ENCODE measurements around the gene P4HA1. TPM values are rescaled to one million over a fixed set of nuclear protein-coding genes. Genes with fewer than 3 reads are reported as not detected.

The P4HA1 gene
- polyA plus RNA-seq, 1 donor from 2014 or later, result 24.2 TPM

DNA sequence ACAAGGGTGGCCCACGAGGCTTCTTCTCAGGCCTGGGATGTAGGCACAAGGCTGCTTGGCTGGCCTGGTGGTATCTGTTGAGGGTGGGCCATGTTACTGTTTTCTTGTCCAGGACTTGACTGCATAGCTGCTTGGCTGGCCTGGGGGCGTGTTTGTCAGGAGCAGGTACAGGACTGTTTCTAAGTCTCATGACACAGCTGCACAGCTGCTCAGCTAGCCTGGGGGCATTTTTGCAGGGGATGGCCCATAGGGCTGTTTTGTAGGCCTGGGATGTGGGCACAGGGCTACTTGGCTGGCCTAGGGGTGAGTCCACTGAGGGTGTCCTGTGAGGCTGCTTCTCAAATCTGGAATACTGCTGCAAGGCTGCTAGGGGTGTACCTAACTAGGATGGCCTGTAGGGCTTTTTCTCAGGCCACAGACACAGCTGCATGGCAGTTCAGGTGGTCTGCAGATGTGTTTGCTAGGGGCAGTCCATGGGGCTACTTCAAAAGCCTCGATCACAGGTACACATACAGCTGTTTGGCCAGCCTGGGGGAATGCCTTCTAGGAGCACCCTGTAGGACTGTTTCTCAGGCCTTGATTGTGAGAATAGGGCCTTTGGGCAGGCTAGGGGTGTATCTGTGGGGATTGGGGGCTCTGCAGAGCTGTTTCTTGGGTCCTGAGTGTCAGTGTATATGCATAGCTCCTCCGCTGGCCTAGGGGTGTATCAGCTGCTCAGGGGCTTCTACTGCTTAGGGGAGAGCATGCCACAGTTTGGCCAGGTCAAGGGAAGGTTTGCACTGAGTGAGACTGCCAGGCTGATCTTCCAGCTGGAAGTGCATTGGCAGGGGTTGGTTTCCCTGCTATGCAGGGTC lies 115.4 kb downstream of the P4HA1 start:
- TF ChIP-seq, protein P1, sequence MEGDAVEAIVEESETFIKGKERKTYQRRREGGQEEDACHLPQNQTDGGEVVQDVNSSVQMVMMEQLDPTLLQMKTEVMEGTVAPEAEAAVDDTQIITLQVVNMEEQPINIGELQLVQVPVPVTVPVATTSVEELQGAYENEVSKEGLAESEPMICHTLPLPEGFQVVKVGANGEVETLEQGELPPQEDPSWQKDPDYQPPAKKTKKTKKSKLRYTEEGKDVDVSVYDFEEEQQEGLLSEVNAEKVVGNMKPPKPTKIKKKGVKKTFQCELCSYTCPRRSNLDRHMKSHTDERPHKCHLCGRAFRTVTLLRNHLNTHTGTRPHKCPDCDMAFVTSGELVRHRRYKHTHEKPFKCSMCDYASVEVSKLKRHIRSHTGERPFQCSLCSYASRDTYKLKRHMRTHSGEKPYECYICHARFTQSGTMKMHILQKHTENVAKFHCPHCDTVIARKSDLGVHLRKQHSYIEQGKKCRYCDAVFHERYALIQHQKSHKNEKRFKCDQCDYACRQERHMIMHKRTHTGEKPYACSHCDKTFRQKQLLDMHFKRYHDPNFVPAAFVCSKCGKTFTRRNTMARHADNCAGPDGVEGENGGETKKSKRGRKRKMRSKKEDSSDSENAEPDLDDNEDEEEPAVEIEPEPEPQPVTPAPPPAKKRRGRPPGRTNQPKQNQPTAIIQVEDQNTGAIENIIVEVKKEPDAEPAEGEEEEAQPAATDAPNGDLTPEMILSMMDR (IDR thresholded peaks at IDR 0.05; ENCODE audit: poor library complexity, severe bottlenecking), result no peak
- TF ChIP-seq POLR2AphosphoS5 (IDR thresholded peaks at IDR 0.05) (no peak), EZH2 (IDR thresholded peaks at IDR 0.05; ENCODE audit: borderline replicate concordance, insufficient read depth, low read length, poor library complexity, severe bottlenecking) (no peak), MXI1 (conservative IDR thresholded peaks at IDR 0.05; ENCODE audit: poor library complexity, severe bottlenecking) (no peak), TAF1 (IDR thresholded peaks at IDR 0.05; ENCODE audit: low read depth) (no peak), EP300 (conservative IDR thresholded peaks at IDR 0.05; ENCODE audit: poor library complexity, severe bottlenecking) (no peak), RAD21 (conservative IDR thresholded peaks at IDR 0.05) (no peak)
- TF ChIP-seq, protein P2, sequence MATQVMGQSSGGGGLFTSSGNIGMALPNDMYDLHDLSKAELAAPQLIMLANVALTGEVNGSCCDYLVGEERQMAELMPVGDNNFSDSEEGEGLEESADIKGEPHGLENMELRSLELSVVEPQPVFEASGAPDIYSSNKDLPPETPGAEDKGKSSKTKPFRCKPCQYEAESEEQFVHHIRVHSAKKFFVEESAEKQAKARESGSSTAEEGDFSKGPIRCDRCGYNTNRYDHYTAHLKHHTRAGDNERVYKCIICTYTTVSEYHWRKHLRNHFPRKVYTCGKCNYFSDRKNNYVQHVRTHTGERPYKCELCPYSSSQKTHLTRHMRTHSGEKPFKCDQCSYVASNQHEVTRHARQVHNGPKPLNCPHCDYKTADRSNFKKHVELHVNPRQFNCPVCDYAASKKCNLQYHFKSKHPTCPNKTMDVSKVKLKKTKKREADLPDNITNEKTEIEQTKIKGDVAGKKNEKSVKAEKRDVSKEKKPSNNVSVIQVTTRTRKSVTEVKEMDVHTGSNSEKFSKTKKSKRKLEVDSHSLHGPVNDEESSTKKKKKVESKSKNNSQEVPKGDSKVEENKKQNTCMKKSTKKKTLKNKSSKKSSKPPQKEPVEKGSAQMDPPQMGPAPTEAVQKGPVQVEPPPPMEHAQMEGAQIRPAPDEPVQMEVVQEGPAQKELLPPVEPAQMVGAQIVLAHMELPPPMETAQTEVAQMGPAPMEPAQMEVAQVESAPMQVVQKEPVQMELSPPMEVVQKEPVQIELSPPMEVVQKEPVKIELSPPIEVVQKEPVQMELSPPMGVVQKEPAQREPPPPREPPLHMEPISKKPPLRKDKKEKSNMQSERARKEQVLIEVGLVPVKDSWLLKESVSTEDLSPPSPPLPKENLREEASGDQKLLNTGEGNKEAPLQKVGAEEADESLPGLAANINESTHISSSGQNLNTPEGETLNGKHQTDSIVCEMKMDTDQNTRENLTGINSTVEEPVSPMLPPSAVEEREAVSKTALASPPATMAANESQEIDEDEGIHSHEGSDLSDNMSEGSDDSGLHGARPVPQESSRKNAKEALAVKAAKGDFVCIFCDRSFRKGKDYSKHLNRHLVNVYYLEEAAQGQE (IDR thresholded peaks at IDR 0.05; ENCODE audit: borderline replicate concordance), result no peak
- no peaks in the 10 kb centered on the region for H3K9me2 ChIP-seq (ENCODE audit: insufficient read depth, low read length)

DNA sequence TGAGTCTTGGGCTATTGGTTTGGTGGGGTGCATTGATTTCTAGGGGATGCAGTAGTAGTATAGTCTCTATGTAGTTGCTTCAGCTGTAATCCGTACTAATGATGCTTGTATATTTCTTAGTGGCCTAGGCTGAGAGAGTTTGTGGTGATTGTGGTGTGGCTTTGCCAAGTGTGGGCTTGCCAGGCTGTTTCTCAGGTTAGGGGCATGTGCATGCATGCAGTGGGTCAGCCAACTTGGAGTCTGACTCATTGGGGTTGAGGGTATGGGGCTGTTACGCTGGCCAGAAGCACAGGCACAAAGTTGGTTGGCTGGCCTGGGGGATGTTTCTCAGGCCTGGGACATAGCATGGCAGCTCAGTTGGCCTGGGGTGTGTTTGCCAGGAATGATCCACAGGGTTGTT lies 116.3 kb downstream of the P4HA1 start:
- H4K20me1 ChIP-seq (ENCODE audit: insufficient read depth), result no peaks in the 10 kb centered on the region
- TF ChIP-seq SMC3 (conservative IDR thresholded peaks at IDR 0.05; ENCODE audit: poor library complexity) (no peak), TAF1 (IDR thresholded peaks at IDR 0.05; ENCODE audit: low read depth) (no peak), EP300 (conservative IDR thresholded peaks at IDR 0.05; ENCODE audit: poor library complexity, severe bottlenecking) (no peak), RAD21 (conservative IDR thresholded peaks at IDR 0.05) (no peak), EZH2 (IDR thresholded peaks at IDR 0.05; ENCODE audit: borderline replicate concordance, insufficient read depth, low read length, poor library complexity, severe bottlenecking) (no peak), MXI1 (conservative IDR thresholded peaks at IDR 0.05; ENCODE audit: poor library complexity, severe bottlenecking) (no peak), POLR2AphosphoS5 (IDR thresholded peaks at IDR 0.05) (no peak)
- TF ChIP-seq, protein P2 (IDR thresholded peaks at IDR 0.05; ENCODE audit: borderline replicate concordance), result no peak
- TF ChIP-seq, protein P1 (IDR thresholded peaks at IDR 0.05; ENCODE audit: poor library complexity, severe bottlenecking), result no peak
- H3K4me3 ChIP-seq (ENCODE audit: low read length), result no peak overlapping the region
- H3K79me2 ChIP-seq (replicated peaks; ENCODE audit: insufficient read depth, low read length), result no peaks in the 10 kb centered on the region
- H3K27me3 ChIP-seq (ENCODE audit: insufficient read depth, low read depth, low read length), result no peaks in the 10 kb centered on the region
- H3K36me3 ChIP-seq (ENCODE audit: insufficient read depth, low read length), result no peaks in the 10 kb centered on the region
- H3K9me2 ChIP-seq (ENCODE audit: insufficient read depth, low read length), result no peaks in the 10 kb centered on the region
- no peak overlapping the region for H3K9ac ChIP-seq (ENCODE audit: low read length)
- H2AFZ ChIP-seq (ENCODE audit: low read depth, low read length), result no peak overlapping the region
- H3F3A ChIP-seq (ENCODE audit: insufficient read depth, low read length, poor library complexity, severe bottlenecking), result no peaks in the 10 kb centered on the region
- peaks cover 12% of the 10 kb centered on the region for H3K9me3 ChIP-seq (ENCODE audit: low read length)
- H3K4me2 ChIP-seq (ENCODE audit: low read length), result no peak overlapping the region
- H3K27ac ChIP-seq (ENCODE audit: low read length), result no peak overlapping the region

More for the DNA sequence above, 115.4 kb downstream of the P4HA1 start:
- H3K79me2 ChIP-seq (replicated peaks; ENCODE audit: insufficient read depth, low read length), result no peaks in the 10 kb centered on the region
- no peaks in the 10 kb centered on the region for H4K20me1 ChIP-seq (ENCODE audit: insufficient read depth)
- no peak overlapping the region for H2AFZ ChIP-seq (ENCODE audit: low read depth, low read length)
- no peak overlapping the region for H3K4me2 ChIP-seq (ENCODE audit: low read length)
- no peak overlapping the region for H3K27ac ChIP-seq (ENCODE audit: low read length)
- peaks cover 5% of the 10 kb centered on the region for H3K9me3 ChIP-seq (ENCODE audit: low read length)
- no peaks in the 10 kb centered on the region for H3K36me3 ChIP-seq (ENCODE audit: insufficient read depth, low read length)
- no peaks in the 10 kb centered on the region for H3F3A ChIP-seq (ENCODE audit: insufficient read depth, low read length, poor library complexity, severe bottlenecking)
- no peaks in the 10 kb centered on the region for H3K27me3 ChIP-seq (ENCODE audit: insufficient read depth, low read depth, low read length)
- no peak overlapping the region for H3K4me3 ChIP-seq (ENCODE audit: low read length)
- no peak overlapping the region for H3K9ac ChIP-seq (ENCODE audit: low read length)
